Stimulated activated CD8-positive, alpha-beta memory T cell treated with anti-CD3 and anti-CD28 coated beads, Interleukin-15, amount 100 ng/mL, for 48 hours (primary cell): ENCODE results near the gene RFC3.
A peak's percentile ranks its signal among the peaks of the same experiment; 100 is the strongest.
"Not testable (repeated sequence)": the region's sequence is repeated elsewhere in the genome, so short reads cannot be mapped to it uniquely, and the experiment has no call there.

Experiments used
- DNase-seq, 2 donors: peaks; one replicate each; pipeline ENCODE4 v3.0.0-alpha.2; 2020; ENCODE audit warnings: low read depth in 2 of 2

The RFC3 gene

GRCh38 chr13:33817901-33818706 is at the start of gene RFC3:
Gene RFC3 (plus strand): TSS chr13:33818149. CDS start chr13:33818179, 30 bp downstream.
- DNase-seq: peak; percentile 87

- no peak for DNase-seq
These were observed 46.7 kb upstream of the RFC3 start for GRCh38 chr13:33771296-33771695.

GRCh38 chr13:33773790-33774462 is 44.0 kb upstream of the RFC3 start:
- no peak for DNase-seq

- no peak for DNase-seq
These were observed 42.4 kb upstream of the RFC3 start for GRCh38 chr13:33775339-33776108.

- no peak for DNase-seq
These were observed 41.6 kb upstream of the RFC3 start for GRCh38 chr13:33776239-33776881.

GRCh38 chr13:33782631-33783030 is 35.3 kb upstream of the RFC3 start:
- no peak for DNase-seq

- DNase-seq: not testable (repeated sequence)
These were observed 34.7 kb upstream of the RFC3 start for GRCh38 chr13:33783212-33783611.

- DNase-seq: no peak
These were observed 33.2 kb upstream of the RFC3 start for GRCh38 chr13:33784738-33785137.

- DNase-seq: no peak
These were observed 32.6 kb upstream of the RFC3 start for GRCh38 chr13:33785384-33785783.

- DNase-seq: no peak
These were observed 30.8 kb upstream of the RFC3 start for GRCh38 chr13:33787051-33787591.

- no peak for DNase-seq
These were observed 28.8 kb upstream of the RFC3 start for GRCh38 chr13:33789066-33789606.

- no peak for DNase-seq
These were observed 28.2 kb upstream of the RFC3 start for GRCh38 chr13:33789739-33790138.

GRCh38 chr13:33793726-33794125 is 24.2 kb upstream of the RFC3 start:
- no peak for DNase-seq

GRCh38 chr13:33794576-33794975 is 23.4 kb upstream of the RFC3 start:
- no peak for DNase-seq

- no peak for DNase-seq
These were observed 21.9 kb upstream of the RFC3 start for GRCh38 chr13:33796095-33796494.

- DNase-seq: no peak
These were observed 20.3 kb upstream of the RFC3 start for GRCh38 chr13:33797622-33798021.

GRCh38 chr13:33798023-33798422 is 19.9 kb upstream of the RFC3 start:
- DNase-seq: no peak

GRCh38 chr13:33799950-33800592 is 17.9 kb upstream of the RFC3 start:
- no peak for DNase-seq

- DNase-seq: no peak
These were observed 17.2 kb upstream of the RFC3 start for GRCh38 chr13:33800646-33801186.

GRCh38 chr13:33806470-33807248 is 11.3 kb upstream of the RFC3 start:
- no peak for DNase-seq
